ENCODE data around the gene DYNAP.

Gene DYNAP

DNA sequence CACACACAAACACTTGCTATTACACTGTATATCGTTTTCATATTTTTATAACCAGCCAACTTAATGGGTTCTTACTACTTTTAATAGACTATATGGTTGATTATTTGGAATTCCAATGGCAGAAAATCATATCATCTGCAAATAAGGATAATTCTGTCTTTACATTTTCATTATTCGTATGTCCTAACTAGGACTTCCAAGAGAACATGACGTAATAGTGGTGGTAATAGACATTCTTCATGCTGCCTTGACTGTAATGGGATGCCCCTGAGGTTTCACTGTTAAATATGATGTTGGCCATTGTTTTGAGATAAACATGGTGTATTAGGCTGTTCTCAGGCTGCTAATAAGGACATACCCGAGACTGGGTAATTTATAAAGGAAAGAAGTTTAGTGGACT lies 45.2 kb downstream of the DYNAP start:
- no peak for DNase-seq (ENCODE audit: low read depth in 2 of 2)

- no peak for DNase-seq (ENCODE audit: low read depth in 2 of 2)
Observed at GRCh38 chr18:54641734-54642133, 50.7 kb downstream of the DYNAP start.

DNA sequence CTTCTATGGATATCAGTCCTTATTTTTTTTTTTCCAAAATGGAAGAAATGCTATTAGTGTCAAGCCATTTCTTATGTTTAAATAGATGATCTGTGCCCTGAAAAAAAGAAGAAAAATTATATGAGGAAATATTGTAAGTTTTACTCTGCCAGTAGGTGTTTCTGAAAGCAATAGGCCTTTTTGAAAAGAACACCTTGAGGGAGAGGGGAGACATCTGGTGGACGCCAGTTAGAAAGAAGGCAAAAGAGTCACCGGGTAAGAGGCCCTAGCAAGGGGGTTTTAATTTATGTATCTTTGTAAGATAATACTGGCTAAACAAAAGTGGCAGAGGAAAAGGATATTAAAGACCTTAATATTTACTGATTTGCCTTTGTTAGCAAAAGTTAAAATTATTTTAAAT lies 56.1 kb downstream of the DYNAP start:
- DNase-seq (ENCODE audit: low read depth in 2 of 2): no peak

All from stimulated activated CD4-positive, alpha-beta T cell treated with anti-CD3 and anti-CD28 coated beads, Interleukin-1b, Interleukin-23, amount 100 ng/mL, for 4 hours (primary cell).